VCaP (cell line): ENCODE measurements around the gene BRAT1.

Source experiments
- H3K27ac ChIP-seq: fragments of 450-650 bp; 2 replicates; pipeline ENCODE4 v1.5.1; 2017
- TF ChIP-seq, protein P1 (sequence below): fragments of 450-650 bp; conservative IDR thresholded peaks from 2 replicates; pipeline ENCODE4 v1.5.1; 2017; ENCODE audit warnings: mild to moderate bottlenecking, moderate library complexity

BRAT1 gene

DNA sequence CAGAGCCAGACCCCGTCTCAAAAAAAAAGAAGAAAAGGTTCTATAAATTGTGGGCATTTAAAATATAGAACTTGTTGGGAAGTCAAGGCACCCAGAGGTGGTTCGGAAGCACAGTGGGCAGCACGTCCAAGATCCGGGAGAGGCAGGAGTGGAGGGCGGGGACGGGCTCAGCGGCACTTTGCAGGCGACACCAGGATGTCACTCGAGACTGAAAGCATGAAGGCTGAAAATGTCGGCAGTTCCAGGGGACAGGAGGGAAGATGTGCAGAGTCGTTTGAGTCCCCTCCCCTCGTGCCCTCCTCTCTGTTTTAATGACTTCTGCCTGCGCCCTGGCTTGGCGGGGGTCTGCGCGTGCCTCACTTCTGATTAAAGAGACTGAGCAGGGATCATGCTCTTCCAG is 34.0 kb upstream of the BRAT1 start:
- no peak overlapping the region for H3K27ac ChIP-seq
- TF ChIP-seq, protein P1, sequence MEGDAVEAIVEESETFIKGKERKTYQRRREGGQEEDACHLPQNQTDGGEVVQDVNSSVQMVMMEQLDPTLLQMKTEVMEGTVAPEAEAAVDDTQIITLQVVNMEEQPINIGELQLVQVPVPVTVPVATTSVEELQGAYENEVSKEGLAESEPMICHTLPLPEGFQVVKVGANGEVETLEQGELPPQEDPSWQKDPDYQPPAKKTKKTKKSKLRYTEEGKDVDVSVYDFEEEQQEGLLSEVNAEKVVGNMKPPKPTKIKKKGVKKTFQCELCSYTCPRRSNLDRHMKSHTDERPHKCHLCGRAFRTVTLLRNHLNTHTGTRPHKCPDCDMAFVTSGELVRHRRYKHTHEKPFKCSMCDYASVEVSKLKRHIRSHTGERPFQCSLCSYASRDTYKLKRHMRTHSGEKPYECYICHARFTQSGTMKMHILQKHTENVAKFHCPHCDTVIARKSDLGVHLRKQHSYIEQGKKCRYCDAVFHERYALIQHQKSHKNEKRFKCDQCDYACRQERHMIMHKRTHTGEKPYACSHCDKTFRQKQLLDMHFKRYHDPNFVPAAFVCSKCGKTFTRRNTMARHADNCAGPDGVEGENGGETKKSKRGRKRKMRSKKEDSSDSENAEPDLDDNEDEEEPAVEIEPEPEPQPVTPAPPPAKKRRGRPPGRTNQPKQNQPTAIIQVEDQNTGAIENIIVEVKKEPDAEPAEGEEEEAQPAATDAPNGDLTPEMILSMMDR, result no peak

DNA sequence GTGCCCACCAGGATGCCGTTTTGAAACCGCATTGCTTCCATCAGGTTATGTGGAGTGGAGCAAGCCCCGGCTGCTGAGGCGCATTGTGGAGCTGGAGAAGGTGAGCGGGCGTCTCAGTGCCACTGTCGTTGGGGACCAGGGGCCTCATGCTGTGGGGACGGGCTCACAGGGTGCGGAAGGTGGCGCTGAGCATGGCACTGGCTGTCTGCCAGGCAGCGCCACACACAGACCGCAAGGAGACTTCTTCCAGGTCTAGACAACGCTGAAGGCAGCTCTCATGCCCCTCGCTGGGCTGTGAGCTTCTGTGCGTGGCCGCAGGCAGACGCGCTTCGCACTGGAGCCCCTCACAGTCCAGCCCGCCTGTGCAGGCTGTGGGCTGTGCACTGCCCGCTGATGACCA is 32.5 kb upstream of the BRAT1 start:
- no peak overlapping the region for H3K27ac ChIP-seq
- TF ChIP-seq, protein P1, result no peak

GRCh38 chr7:2587134-2587533 is 31.8 kb upstream of the BRAT1 start:
- H3K27ac ChIP-seq, result no peak overlapping the region
- TF ChIP-seq, protein P1, result no peak

GRCh38 chr7:2586326-2587020 is 31.1 kb upstream of the BRAT1 start:
- TF ChIP-seq, protein P1, result no peak
- no peak overlapping the region for H3K27ac ChIP-seq

DNA sequence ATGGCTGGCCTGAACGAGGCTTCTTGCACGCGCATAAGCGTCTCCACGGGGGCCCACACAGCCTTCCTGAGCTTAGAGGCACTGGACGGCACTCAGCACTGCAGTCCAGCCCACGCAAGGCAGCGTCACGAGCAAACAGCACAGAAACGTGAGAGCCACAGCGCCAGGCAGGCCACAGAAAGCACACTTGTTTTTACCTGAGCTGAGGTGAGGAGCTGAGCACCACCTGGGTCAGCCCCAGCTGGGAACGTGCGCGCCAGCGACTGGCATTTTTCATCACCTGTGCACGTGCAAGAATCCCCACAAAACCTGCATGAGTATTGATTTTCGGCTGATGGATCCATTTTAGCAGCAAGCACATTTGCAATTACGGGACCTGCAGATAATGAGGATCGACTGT is 30.1 kb upstream of the BRAT1 start:
- H3K27ac ChIP-seq, result no peak overlapping the region
- TF ChIP-seq, protein P1, result no peak

DNA sequence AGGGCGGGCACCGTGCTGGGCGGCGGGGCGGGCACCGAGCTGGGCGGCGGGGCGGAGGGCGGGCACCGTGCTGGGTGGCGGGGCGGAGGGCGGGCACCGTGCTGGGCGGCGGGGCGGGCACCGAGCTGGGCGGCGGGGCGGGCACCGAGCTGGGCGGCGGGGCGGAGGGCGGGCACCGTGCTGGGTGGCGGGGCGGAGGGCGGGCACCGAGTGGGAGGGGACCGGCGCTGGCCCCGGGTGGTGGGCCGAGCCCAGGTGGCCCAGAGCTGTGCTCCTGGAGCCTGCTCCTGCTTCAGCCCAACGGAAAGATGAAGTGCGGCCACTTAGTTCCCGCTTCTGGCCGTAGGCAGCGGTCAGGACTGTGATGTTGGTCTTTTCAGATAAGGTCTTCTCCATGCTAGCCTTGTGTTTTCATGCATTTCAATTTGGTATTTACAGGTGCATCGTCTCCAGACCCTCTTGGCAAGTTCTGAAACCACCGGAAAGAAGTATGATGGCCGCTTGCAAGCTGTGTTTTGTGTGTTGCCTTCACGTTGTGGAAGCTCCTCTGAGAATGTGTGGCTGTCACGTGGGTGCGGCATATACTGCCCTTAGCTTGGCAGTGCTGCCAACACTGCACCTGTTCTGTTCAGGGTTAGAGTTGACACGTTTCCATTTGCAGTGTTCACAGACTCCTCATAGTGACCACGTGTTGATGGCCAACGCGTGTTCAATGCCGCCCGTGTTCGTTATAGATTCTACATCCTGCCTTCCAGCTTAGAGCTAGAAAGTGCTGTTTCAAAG is 28.7 kb upstream of the BRAT1 start:
- H3K27ac ChIP-seq, result no peak overlapping the region
- TF ChIP-seq, protein P1, result no peak

GRCh38 chr7:2582006-2582735 is 26.8 kb upstream of the BRAT1 start:
- TF ChIP-seq, protein P1, result no peak
- H3K27ac ChIP-seq, result no peak overlapping the region
